ENCODE data around the gene CHST15.

- TF ChIP-seq ZNF350 (CRISPR knock-in tag; IDR thresholded peaks at IDR 0.05; ENCODE audit: borderline replicate concordance, low read depth) (no peak), ETV6 (CRISPR knock-in tag; conservative IDR thresholded peaks at IDR 0.05) (no peak), RAD21 (CRISPR knock-in tag; IDR thresholded peaks at IDR 0.05) (no peak), MATR3 (CRISPR knock-in tag; IDR thresholded peaks at IDR 0.05) (no peak), POLR2A (IDR thresholded peaks at IDR 0.05; ENCODE audit: insufficient read depth in 1 of 2, low read depth in 2 of 2, low read length in 2 of 2) (no peak), DBP (CRISPR knock-in tag; IDR thresholded peaks at IDR 0.05; ENCODE audit: not compliant biosample characterization) (no peak), PHF21A (CRISPR knock-in tag; IDR thresholded peaks at IDR 0.05) (no peak), BRCA1 (CRISPR knock-in tag; IDR thresholded peaks at IDR 0.05) (no peak), MAFK (conservative IDR thresholded peaks at IDR 0.05 in 1 of 2, IDR thresholded peaks at IDR 0.05 in 1 of 2; ENCODE audit: low read length in 2 of 2) (no peak), CTCF (CRISPR knock-in tag; IDR thresholded peaks at IDR 0.05) (no peak), ZNF556 (CRISPR knock-in tag; IDR thresholded peaks at IDR 0.05; ENCODE audit: borderline replicate concordance) (no peak), EZH2 (conservative IDR thresholded peaks at IDR 0.05; ENCODE audit: low read depth, low read length) (no peak), PRDM10 (CRISPR knock-in tag; IDR thresholded peaks at IDR 0.05; ENCODE audit: low read depth) (no peak)
Measured at GRCh38 chr10:124045276-124045675, 48.1 kb downstream of the CHST15 start.

Measured in HepG2 (cell line).